Measurements from ENCODE around the gene ADM. TPM values are rescaled to one million over a fixed set of nuclear protein-coding genes. Genes with fewer than 3 reads are reported as not detected.
A peak's percentile ranks its signal among the peaks of the same experiment; 100 is the strongest.

The ADM gene
- total RNA-seq, 2 donors from 2014 or later = 33.0 to 42.4 TPM

DNA sequence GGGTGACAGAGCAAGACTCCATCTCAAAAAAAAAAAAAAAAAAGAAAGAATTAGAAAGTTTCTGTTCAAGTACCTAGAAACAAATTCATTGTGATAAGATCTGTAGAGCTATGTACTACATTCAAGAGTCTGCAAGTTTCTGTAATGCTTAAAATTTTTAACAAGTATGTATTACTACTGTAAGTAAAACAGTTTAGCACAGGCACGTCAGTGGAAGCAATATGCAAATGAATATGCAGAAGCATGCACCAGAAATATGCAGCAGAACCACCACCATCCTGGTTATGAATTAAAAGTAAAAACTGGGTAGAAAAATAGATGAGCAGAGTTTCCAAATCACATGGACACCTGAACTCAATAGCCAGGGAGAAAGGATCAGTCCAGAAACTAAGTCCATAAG lies 30.1 kb upstream of the ADM start:
- no peak for TF ChIP-seq CTCF (IDR thresholded peaks at IDR 0.05)
- Histone ChIP-seq H3K4me1 (no peaks in the 10 kb centered on the region), H3K9ac (ENCODE audit: low read depth in 2 of 2, low read length in 2 of 2) (no peak overlapping the region), H3K36me3 (no peaks in the 10 kb centered on the region), H3K9me3 (no peaks in the 10 kb centered on the region), H3K4me3 (no peak overlapping the region), H3K27ac (no peak overlapping the region), H3K27me3 (no peaks in the 10 kb centered on the region)
- intact Hi-C loops (cut with DNase I) = no loop called here
- no peak for DNase-seq

GRCh38 chr11:10275714-10276113 lies 29.2 kb upstream of the ADM start:
- H3K9ac ChIP-seq (ENCODE audit: low read depth in 2 of 2, low read length in 2 of 2) = no peak overlapping the region
- H3K4me1 ChIP-seq = no peaks in the 10 kb centered on the region
- H3K9me3 ChIP-seq = no peaks in the 10 kb centered on the region
- TF ChIP-seq CTCF (IDR thresholded peaks at IDR 0.05) = no peak
- no peak overlapping the region for H3K4me3 ChIP-seq
- DNase-seq = no peak
- H3K27ac ChIP-seq = no peak overlapping the region
- intact Hi-C loops (cut with DNase I) = no loop called here
- H3K27me3 ChIP-seq = no peaks in the 10 kb centered on the region
- H3K36me3 ChIP-seq = no peaks in the 10 kb centered on the region

DNA sequence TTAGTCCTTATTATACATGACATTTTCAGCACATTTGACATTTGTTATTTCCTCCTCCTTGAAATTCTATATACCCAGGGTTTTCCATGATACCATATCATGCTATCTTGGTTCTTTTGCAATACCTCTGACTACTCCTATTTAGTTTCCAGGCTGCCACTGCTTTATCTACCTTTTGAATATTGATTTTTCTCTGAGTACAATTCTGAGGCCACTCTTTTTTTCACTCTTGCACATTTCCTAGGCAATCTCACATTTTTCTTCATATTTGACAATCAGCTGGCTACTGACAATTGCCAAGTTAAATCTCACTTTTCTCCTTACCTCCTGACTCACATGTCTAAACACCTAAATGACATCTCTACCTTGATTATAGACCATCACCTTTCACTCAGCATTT lies 22.8 kb upstream of the ADM start:
- H3K36me3 ChIP-seq = no peaks in the 10 kb centered on the region
- no peak for TF ChIP-seq CTCF (IDR thresholded peaks at IDR 0.05)
- no peaks in the 10 kb centered on the region for H3K27me3 ChIP-seq
- intact Hi-C loops (cut with DNase I) = no loop called here
- peaks cover 5% of the 10 kb centered on the region for H3K4me1 ChIP-seq
- H3K9me3 ChIP-seq = no peaks in the 10 kb centered on the region
- no peak overlapping the region for H3K9ac ChIP-seq (ENCODE audit: low read depth in 2 of 2, low read length in 2 of 2)
- no peak overlapping the region for H3K4me3 ChIP-seq
- DNase-seq = no peak
- no peak overlapping the region for H3K27ac ChIP-seq

GRCh38 chr11:10283991-10284390 lies 20.9 kb upstream of the ADM start:
- H3K4me3 ChIP-seq = no peak overlapping the region
- H3K4me1 ChIP-seq = peaks cover 5% of the 10 kb centered on the region
- no peaks in the 10 kb centered on the region for H3K9me3 ChIP-seq
- intact Hi-C loops (cut with DNase I) = no loop called here
- DNase-seq = no peak
- H3K27me3 ChIP-seq = no peaks in the 10 kb centered on the region
- TF ChIP-seq CTCF (IDR thresholded peaks at IDR 0.05) = no peak
- no peak overlapping the region for H3K9ac ChIP-seq (ENCODE audit: low read depth in 2 of 2, low read length in 2 of 2)
- no peak overlapping the region for H3K27ac ChIP-seq
- H3K36me3 ChIP-seq = no peaks in the 10 kb centered on the region

- Histone ChIP-seq H3K9me3 (no peaks in the 10 kb centered on the region), H3K36me3 (no peaks in the 10 kb centered on the region), H3K27ac (peak overlapping the region; percentile 16), H3K4me1 (peaks cover 5% of the 10 kb centered on the region), H3K9ac (ENCODE audit: low read depth in 2 of 2, low read length in 2 of 2) (no peak overlapping the region), H3K4me3 (no peak overlapping the region), H3K27me3 (no peaks in the 10 kb centered on the region)
- DNase-seq = no peak
- intact Hi-C loops (cut with DNase I) = no loop called here
- TF ChIP-seq CTCF (IDR thresholded peaks at IDR 0.05) = no peak
These were observed 19.6 kb upstream of the ADM start for GRCh38 chr11:10285148-10285802.

All from colonic mucosa (tissue), 4 donors.